Measurements from ENCODE around the gene FBN1.

FBN1 gene

GRCh38 chr15:48388910-48389309 is 256.6 kb downstream of the FBN1 start:
- DNase-seq, result no peak

GRCh38 chr15:48388016-48388851 is 257.3 kb downstream of the FBN1 start:
- no peak for DNase-seq

DNA sequence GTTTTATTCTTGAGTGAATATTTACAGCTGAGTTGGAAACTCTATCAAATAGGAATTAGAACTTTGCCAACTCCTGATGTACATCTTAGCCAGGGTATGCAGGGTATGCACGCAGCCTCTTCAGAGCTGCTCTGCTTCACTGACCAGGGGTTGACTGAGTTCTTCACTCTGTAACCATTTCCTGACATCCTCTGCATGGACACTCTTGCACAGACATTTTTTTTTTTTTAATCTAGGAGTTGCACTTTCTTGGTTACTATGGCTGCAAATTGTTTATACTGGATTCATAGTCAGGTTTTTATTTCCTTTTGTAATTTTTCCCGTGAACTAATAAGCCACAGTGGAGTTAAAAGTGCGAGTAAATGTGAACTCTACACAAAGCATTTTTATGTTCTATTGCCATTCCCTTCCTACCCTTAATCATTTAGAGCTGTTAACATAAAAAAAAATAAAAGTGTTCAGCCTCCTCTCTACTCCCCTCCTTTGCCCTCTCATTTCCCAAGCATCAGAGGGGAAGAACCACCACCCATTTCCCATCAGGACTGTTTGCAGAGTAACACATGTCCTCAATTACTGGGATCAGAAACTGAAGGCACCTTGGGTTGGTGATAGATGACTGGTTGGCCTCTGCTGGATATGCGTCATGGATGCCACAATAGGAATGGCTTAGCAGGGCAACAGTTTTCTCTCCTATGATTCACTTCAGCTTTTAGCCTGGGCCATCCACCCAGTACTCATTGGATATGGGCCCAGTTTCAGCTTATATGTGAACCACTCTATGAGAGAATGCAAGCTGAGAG is 260.3 kb downstream of the FBN1 start:
- no peak for DNase-seq

DNA sequence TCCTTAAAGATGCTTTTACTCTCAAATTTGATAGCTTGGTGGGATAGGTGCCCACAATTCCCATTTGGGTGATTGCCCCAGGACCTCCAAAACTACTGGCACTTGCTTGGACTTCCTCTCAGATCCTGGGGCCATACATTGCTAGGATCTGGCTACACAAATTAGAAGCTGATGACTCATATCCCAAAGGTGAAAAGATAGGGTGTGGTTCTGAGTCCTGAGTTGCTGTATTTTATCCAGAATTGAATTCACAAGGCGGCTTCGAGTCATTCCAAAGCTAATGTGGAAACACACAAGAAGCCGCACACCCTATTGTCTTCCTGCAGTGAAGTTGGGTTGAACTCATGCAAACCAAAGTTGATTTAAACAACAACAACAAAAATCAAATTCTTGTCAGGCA is 260.9 kb downstream of the FBN1 start:
- DNase-seq, result no peak

DNA sequence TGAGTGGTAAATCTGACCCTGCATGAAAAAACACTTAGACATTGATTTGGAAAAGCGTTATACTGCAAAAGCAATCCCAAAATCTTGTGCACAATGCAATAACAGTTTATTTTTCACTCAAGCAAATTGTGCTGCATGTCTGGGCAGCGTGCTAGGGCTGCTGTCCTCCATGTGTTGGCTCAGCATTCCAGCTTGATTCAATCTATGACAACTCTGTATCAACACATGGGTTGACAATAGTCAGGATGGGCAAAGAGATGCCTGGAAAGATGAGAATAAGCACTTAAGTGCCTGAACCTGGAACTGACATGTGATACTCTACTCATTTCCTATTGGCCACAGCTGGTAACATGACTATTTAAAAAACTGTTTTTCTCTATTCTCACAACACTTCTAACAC is 262.5 kb downstream of the FBN1 start:
- no peak for DNase-seq

GRCh38 chr15:48381861-48382260 is 263.6 kb downstream of the FBN1 start:
- DNase-seq, result no peak

DNA sequence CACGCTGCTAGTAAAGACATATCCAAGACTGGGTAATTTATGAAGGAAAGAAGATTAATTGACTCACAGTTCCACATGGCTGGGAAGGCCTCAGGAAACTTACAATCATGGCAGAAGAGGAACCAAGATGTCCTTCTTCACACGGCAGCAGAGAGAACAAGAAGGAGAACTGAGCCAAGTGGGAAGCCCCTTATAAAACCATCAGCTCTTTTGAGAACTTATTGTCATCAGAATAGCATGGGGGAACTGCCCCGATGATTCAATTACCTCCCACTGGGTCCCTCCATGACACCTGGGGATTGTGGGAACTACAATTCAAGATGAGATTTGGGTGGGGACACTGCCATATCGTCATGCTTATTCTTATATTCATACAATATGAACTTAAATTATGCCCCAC is 265.3 kb downstream of the FBN1 start:
- DNase-seq, result no peak

GRCh38 chr15:48375767-48376166 is 269.7 kb downstream of the FBN1 start:
- no peak for DNase-seq

DNA sequence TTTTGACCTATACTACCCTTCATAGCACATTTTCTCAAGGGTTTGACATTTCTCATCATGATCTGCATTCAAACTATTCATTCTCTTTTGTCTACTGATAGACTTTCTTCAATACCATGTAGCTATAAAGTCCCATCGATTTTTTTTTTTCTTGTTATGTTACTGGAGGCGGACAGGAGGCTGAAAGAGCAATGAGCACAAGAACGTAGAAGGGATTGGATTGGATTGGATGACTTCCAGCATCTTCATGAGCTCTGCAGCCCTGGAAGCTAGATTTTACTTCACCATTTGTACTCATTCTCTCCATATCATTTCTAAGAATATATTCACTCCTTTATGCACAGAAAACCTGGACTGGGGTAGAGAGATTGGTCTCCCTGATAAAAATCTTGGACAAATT is 271.0 kb downstream of the FBN1 start:
- no peak for DNase-seq

DNA sequence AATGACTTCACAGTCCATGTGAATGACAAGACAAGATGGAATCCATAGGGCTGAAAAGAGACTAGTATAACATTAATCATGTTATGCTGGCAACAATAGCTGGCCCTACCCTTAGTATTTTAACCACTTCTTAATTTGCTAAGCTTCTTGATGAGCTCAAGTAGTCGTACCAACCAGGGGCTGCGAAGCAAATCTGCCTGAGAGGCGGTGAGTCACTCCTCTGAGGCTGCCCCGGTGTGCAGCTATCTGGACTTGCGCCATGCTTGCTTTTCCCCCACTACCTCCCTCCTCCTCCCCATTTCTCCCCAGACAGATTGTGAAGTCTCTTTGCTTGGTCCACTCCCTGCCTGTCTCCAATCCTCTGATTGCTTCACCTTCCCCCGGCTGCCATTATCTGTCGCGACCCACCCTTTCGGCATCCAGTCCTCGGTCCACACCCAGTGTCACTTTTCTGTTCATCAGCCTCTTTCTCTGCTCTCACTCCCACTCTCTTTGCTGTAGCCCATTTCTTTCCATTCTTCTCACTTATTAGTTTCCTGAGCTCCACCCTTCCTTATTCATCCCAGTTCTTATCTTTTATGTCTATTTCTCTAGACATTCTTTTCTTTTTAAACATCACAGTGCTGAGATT is 271.6 kb downstream of the FBN1 start:
- DNase-seq, result no peak

DNA sequence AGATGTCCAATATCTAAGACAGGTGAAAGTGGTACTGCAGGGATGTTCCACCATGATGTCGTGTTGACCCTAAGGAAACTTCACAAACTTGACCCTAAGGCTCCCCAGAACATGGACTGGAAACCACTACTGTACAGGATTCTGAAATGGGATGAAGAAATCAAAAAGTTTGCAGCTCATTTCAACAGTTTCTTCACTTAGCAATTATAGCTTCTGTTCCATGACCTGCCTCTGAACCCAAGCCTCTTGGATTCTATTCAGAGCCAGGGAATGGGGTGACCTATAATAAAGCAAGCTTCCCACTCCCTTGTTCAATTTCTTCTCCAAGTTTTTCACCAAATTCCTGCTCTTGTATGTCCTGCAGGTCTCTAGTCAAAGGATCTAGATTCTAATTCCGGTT is 273.5 kb downstream of the FBN1 start:
- DNase-seq, result no peak

GRCh38 chr15:48371550-48371949 is 274.0 kb downstream of the FBN1 start:
- no peak for DNase-seq

DNA sequence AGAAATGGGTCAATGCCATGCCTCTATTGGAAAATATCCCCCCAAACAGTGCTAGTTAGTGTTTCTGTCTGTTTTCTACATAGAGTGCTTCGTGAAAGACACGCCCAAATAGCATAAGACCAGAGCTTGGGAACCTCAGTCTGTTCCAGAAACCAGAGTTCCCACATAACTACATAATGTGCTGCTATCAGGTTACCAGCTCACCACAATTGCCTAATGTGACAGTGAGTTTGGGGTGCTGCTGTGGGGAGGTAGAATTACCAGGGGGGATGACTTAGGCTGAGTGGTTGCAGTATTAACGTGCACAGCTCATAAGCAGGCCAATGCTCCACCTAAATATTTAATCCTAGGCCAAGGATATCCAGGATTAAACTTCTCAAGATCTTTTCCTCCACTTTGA is 275.0 kb downstream of the FBN1 start:
- DNase-seq, result no peak

DNA sequence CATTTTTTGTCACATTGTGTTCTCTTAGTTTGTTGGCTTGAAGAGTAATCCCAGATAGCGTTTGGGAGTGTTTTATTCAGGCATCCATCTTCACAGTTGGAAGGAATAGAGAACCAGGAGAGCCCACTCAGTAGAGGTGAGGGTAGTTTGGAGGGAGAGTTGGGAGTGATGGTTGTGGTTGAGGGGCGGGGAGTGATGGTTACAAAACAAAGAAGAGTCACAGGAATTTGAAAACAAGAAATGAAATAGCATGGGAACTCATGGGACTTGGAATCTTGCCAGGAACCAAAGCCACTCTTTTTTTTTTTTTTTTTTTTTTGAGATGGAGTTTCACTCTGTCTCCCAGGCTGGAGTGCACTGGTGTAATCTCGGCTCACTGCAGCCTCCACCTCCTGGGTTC is 278.0 kb downstream of the FBN1 start:
- no peak for DNase-seq

- no peak for DNase-seq
Measured at GRCh38 chr15:48366584-48367312, 278.8 kb downstream of the FBN1 start.

- DNase-seq, result no peak
Measured at GRCh38 chr15:48365575-48365974, 279.9 kb downstream of the FBN1 start.

DNA sequence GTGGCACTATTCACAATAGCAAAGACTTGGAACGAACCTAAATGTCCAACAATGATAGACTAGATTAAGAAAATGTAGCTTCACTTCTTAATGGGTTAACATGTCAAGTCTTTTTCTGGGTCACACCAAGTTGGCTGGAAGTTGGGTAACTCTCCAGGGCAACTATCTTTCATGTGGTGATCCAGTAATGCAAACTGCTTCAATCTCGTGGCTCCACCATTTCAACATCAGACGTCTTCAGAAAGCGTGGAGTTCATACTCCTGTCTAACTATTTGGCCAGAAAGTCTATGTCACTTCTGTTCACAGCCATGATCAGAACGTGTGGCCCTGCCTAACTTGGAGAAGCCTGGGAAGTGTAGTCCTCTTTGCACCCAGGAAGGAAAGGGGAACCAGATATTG is 282.0 kb downstream of the FBN1 start:
- DNase-seq, result no peak

- DNase-seq, result no peak
Measured at GRCh38 chr15:48361685-48362084, 283.8 kb downstream of the FBN1 start.

GRCh38 chr15:48360841-48361240 is 284.7 kb downstream of the FBN1 start:
- no peak for DNase-seq
